BJ (cell line): ENCODE data around the gene ACSF3. TPM values are rescaled to one million over a fixed set of nuclear protein-coding genes. Genes with fewer than 3 reads are reported as not detected.
"Not testable (repeated sequence)": the region's sequence is repeated elsewhere in the genome, so short reads cannot be mapped to it uniquely, and the experiment has no call there.

Experiments
- CTCF ChIA-PET: fragments of 350-600 bp; formaldehyde crosslinking; extraction: SDS; loops from one replicate; lab custom pipeline; 2021; ENCODE audit warnings: antibody characterized with exemption, inconsistent platforms; lab: Yijun Ruan, JAX
- POLR2A ChIA-PET: fragments of 300-600 bp; sonication (Branson Sonifier 250); formaldehyde crosslinking; extraction: SDS; loops from one replicate; lab custom pipeline; 2021; ENCODE audit warnings: antibody characterized with exemption; lab: Charles Lee
- DNase-seq: peaks from one replicate; pipeline ENCODE4 v3.0.0-alpha.2; 2011; ENCODE audit warnings: low read depth
- H3K27me3 ChIP-seq: 2 replicates; pipeline ENCODE4 v1.6.0; 2011; ENCODE audit warnings: low read length; ENCODE audit not compliant: control insufficient read depth, insufficient read depth
- H3K36me3 ChIP-seq: 2 replicates; pipeline ENCODE4 v1.5.1; 2011; ENCODE audit warnings: low read length; ENCODE audit not compliant: control insufficient read depth, insufficient read depth
- H3K4me3 ChIP-seq: 2 replicates; pipeline ENCODE4 v1.5.1; 2011; ENCODE audit warnings: low read depth, mild to moderate bottlenecking, control low read depth, low read length
- CTCF ChIP-seq: IDR thresholded peaks from 2 replicates; pipeline ENCODE4 v1.5.1; 2011; ENCODE audit warnings: low read depth, mild to moderate bottlenecking, control low read depth, inconsistent platforms, low read length, moderate library complexity; ENCODE audit not compliant: insufficient read depth
- polyA plus RNA-seq: library from polyadenylated mRNA; depleted of rRNA; stranded (reverse); fragments of >200 nt; gene quantifications from 2 replicates; pipeline ENCODE4 v1.2.3, GENCODE V29; 2011

The ACSF3 gene
- polyA plus RNA-seq, 1 experiment = 12.5 TPM

- no peak for DNase-seq
- H3K36me3 ChIP-seq = no peaks in the 10 kb centered on the region
- TF ChIP-seq CTCF = no peak
- H3K4me3 ChIP-seq = no peak overlapping the region
- peaks cover 7% of the 10 kb centered on the region for H3K27me3 ChIP-seq
- POLR2A ChIA-PET = no interaction called here
- CTCF ChIA-PET = no interaction called here
These were observed 28.8 kb upstream of the ACSF3 start for GRCh38 chr16:89064606-89065457.

- H3K27me3 ChIP-seq = peaks cover 7% of the 10 kb centered on the region
- H3K4me3 ChIP-seq = no peak overlapping the region
- no peak for DNase-seq
- ChIA-PET POLR2A (no interaction called here), CTCF (no interaction called here)
- no peaks in the 10 kb centered on the region for H3K36me3 ChIP-seq
- no peak for TF ChIP-seq CTCF
These were observed 28.2 kb upstream of the ACSF3 start for GRCh38 chr16:89065458-89065822.

- H3K4me3 ChIP-seq = no peak overlapping the region
- no peak for DNase-seq
- ChIA-PET POLR2A (no interaction called here), CTCF (no interaction called here)
- TF ChIP-seq CTCF = no peak
- peaks cover 10% of the 10 kb centered on the region for H3K27me3 ChIP-seq
- H3K36me3 ChIP-seq = no peaks in the 10 kb centered on the region
These were observed 26.9 kb upstream of the ACSF3 start for GRCh38 chr16:89066721-89067120.

- peaks cover 10% of the 10 kb centered on the region for H3K27me3 ChIP-seq
- CTCF ChIA-PET = no interaction called here
- H3K4me3 ChIP-seq = no peak overlapping the region
- H3K36me3 ChIP-seq = no peaks in the 10 kb centered on the region
- POLR2A ChIA-PET = no interaction called here
- no peak for TF ChIP-seq CTCF
- no peak for DNase-seq
These were observed 25.8 kb upstream of the ACSF3 start for GRCh38 chr16:89067677-89068443.

GRCh38 chr16:89068814-89069616 is 24.6 kb upstream of the ACSF3 start:
- CTCF ChIA-PET, POLR2A ChIA-PET, H3K4me3 ChIP-seq: not testable (repeated sequence)

More at GRCh38 chr16:89068814-89069616, 24.6 kb upstream of the ACSF3 start:
- not testable (repeated sequence) for H3K36me3 ChIP-seq, DNase-seq, H3K27me3 ChIP-seq
